GM18511 (cell line): ENCODE results near the gene MYO1E.
A peak's percentile ranks its signal among the peaks of the same experiment; 100 is the strongest.
"Not testable (repeated sequence)": the region's sequence is repeated elsewhere in the genome, so short reads cannot be mapped to it uniquely, and the experiment has no call there.

Source experiments
- ATAC-seq: cut with Tn5 transposase; IDR thresholded peaks from one replicate; pipeline ENCODE4 v1.9.1; 2021; ENCODE audit warnings: mild to moderate bottlenecking, moderate library complexity; ENCODE audit not compliant: unreplicated experiment

Gene MYO1E

DNA sequence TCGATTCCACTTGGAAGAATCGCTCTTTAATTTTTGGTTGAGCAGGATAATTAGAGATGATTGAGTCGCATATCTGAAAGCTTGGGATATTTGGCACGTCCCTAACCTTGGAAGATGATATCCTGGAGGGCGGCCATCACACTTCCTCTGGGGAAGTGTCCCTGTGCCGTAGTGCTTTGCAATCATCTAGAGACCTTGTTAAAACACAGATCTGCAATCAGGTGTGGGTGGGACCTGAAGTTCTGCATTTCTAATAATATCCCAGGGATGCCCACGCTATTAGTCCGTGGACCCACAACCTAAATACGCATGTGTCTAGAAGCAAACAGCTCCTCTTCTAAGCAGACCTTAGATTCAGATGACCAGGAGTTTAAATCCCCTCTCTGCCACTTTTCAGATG is 20.5 kb downstream of the MYO1E start:
- no peak for ATAC-seq

DNA sequence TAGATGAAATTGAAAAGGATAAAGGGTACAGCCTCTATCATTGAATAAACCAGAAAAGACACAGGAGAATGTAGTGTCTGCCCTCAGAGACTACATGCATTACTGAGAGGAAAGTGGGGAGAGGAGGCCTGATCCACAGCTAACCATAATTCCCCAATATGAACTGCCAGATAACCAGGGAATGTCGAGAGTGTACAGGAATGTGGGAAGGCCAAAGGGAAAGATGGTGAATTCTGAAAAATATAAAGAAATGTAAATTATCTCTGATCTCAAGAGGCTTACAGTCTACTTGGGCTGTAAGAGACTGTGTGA is 22.3 kb downstream of the MYO1E start:
- no peak for ATAC-seq

DNA sequence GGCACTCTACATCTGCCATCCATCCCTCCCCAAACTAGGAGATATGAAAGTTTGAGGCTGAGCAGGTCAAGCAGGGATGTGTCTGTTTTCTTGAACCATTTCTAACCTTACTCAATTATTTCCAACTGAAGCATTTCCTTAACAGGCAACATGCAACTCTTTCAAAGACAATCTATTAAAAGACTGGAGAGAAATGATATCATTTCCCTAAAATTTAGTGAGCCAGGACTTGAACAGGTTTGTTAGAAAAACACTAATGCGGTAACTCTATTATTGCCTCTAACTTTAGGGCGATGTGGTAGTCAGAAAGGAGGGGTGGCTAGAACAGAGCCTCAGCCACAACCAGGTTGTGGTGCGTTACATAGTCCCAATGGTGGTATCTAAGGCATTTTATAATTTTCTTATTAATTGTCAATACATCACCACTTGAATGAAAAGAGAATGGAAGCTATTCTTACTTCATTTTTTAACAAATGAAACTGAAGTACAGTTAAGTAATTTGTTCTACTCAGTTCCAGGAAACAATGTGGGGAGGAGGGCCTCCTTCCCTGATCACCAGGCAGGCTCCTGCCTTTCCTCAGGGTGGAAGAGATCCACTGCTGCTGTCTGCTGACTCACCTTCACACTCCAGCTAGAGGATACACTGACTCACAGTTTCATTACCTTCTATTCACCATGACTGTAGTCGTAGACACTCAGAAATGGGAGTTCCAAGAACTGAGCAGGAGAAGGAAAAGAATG is 22.8 kb downstream of the MYO1E start:
- no peak for ATAC-seq

DNA sequence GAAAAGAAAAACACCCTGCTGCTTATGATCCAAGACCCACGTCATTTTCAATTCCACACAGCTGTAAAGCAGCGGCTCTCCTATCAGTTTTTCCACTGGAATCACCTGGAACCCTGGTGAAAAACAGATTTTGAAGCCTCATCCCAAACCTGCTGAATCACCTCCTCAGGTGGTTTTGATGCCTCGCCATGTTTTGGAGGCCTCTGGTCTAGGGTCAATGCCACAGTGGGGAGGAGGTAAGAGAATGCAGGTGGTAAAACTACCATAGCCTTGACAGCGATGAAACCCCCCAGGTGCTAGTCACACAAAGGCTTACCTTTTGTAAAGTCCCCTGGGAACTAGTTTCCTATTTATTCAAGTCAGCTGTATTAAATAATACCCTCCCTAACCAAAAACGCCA is 24.8 kb downstream of the MYO1E start:
- no peak for ATAC-seq

DNA sequence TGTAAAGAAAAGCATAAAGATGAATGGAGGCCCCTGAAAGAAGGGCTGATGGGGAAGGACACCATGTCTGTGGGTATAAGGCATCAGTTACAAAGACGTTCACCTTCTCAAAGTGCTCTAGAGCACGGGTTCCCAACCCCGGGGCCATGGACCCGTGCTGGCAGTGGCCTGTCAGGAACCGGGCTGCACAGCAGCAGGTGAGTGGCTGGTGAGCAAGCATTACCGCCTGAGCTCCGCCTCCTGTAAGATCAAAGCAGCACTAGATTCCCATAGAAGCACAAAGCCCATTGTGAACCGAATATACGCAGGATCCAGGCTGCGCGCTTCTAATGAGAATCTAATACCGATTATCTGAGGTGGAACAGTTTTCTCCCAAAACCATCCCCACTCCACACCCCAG is 25.7 kb downstream of the MYO1E start:
- ATAC-seq, result no peak

DNA sequence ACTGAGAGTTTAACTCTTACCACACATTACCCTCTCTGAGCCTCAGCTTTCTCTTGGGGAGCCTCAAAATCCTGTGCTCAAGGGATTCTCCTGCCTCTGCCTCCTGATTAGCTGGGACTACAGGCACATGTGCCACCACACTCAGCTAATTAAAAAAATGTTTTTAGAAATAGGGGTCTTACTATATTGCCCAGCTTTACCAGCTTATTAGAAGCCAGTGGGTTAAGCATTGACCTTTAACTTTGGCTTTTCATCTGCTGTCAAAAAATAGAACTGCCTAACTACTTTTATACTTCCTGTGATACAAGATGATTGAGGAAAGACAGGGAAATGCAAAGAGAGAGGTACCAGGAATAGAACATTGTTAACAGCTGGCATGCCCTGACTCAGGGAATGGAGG is 27.3 kb downstream of the MYO1E start:
- ATAC-seq, result no peak

DNA sequence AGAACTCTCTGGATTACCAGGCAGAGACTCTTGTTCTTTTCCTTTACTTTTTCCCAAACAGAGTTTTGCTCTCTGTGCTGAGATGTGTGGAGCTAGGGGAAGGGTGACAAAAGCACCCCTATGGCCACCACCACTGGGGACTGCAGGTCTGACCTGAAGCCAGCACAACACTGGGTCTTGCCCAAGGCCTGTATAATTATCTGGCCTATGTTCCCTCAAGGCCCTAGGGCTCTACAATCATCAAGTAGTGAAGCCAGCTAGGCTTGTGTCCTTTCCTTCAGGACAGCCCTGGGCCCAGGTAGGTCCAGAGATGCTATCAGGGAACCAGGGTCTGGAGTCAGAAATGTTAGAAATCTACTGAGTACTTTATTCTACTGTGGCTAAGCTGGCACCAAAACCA is 28.4 kb downstream of the MYO1E start:
- no peak for ATAC-seq

DNA sequence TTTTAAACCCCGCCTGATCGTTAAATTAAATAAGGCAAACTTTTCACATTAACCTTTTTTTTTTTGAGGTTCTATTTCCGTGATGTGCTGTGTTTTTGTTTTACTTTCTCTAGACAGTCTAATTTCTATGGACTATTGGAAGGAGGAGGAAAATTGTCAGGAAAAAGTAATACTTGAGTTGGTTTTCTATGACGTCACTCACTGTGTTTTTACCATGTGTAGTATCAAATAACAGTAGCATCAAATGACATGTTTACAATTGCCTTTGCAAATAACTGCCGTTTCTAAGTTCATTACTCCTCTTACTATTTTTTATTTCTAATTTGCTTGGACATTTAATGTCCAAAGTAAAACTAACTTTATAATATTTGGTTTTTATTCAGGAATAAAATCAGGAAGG is 32.3 kb downstream of the MYO1E start:
- ATAC-seq, result no peak

DNA sequence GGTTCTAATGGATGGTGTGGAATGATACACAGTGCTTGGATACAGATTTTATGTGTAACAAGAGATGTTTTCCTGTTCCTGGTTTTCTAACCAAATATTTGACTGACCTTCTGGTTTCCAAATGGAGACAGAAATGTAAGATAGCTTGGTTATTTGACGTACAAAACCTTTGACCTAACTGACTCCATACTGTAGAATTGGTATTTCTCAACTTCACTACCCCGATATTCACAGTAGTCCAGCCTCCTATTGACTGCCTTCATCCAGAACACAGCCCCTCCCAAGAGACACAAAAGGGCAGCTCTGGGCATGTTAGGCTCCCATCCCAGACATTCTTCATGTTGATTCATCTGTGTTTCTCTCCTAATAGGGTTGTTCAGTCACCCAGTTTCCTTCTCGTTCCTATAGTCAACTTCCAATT is 33.4 kb downstream of the MYO1E start:
- no peak for ATAC-seq

DNA sequence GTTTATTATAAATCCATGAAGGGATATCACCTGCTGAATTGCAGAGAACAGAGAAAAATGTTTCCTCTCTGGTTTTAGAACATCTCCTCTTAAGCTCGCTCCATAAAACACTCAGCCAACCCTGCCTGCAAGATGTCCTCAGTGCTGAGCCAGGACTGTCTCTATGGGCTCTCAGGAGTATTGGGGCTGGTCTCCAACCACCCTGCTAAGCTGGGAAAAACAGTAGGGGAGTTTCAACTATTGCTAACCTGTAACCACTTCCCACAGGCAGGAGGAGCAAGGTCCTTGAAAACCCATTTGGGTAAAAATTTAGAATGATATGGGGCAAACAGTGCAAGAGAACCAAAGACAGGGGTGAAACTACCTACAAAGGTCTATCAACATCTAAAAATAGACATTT is 34.3 kb downstream of the MYO1E start:
- no peak for ATAC-seq

DNA sequence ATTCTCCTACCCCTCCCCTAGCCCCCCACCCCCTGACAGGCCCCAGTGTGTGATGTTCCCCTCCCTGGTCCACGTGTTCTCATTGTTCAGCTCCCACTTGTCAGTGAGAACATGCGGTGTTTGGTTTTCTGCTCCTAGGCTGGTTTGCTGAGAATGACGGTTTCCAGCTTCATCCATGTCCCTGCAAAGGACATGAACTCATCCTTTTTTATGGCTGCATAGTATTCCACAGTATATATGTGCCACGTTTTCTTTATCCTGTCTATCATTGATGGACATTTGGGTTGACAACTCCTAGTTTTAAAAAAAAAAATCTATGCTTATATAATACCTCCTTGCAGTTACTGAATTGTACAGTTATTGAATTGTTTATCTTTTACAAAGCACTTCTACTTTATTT is 35.9 kb downstream of the MYO1E start:
- not testable (repeated sequence) for ATAC-seq

DNA sequence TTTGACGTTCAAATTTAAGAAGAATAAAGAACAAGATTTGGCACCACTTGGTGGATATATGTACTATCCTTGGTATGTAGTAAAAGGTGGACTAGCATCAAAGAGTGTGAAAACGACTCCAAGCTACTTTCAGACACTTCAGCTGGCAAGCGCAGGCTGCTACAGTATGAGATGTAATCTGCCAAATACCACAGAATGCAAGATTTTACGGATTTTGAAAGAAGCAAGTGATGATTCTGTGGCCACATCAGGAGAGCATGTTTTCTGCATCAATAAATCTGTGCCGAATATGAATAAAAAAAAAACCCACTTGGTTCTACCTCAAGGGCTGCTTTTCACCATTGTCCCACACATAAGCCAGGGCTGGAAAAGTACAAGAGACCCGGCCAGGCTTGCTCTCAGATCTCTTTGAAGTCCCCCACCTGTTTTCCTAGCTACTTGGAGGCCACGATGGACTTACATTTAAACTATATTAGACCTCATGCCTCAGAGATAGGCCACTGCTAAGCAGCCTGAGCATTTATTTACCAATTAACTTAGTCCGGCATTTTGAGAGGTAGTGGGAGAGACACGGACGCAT is 37.4 kb downstream of the MYO1E start:
- no peak for ATAC-seq

DNA sequence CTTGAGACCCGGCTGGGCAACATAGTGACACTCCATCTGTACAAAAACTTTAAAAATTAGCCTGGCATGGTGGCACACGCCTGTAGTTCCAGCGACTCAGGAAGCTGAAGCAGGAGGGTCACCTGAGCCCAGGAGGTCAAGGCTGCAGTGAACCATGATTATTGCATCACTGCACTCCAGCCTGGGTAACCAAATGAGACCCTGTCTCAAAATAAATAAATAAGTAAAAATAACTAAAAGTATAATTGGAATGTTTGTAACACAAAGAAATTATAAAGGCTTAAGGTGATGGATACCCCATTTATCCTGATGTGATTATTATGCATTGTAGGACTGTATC is 38.6 kb downstream of the MYO1E start:
- no peak for ATAC-seq

DNA sequence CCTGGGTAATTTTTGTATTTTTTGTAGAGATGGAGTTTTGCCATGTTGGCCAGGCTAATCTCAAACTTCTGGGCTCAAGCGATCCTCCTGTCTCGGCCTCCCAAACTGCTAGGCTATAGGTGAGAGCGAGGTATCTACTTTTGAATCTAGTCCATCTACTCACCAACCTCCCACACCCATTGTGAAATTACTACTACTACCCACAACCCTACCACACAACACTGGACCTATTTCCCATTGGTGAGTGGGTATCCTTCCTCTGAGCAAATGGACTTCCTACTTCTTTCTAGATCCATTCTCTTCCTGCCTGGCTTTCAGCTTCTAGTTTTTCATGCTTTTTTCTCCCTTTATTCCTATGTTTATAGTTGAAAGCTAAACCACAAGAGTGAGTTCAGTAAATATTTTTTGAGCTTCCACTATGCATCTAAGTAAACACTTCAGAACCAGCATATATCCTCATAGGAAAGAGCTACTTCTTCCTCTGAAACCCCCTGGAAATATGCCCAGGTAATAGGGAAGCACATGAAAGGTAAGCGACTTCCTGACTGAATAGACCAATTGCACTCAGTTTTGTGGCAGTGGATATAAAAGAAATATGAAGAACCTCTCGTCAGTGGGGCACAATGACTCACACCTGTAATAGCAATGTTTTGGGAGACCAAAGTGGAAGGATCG is 39.1 kb downstream of the MYO1E start:
- no peak for ATAC-seq

DNA sequence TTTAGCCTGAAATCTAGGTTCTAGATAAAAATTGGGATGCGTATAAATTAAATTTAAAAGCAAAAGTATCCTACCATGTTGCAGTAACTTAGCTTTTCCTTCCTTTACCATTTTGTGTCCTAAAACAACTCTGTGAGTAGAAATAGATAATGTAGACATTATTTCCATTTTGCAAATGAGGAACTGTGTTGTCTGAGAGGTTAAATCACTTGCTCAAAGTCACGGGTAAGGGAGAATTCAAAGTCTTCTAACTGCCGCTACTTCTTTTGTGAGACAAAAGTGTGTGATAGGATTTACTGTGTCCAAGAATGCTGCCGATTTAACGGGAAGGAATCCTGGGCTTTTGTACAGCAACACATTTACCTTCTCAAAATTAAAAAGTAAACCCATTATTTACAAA is 40.7 kb downstream of the MYO1E start:
- no peak for ATAC-seq

DNA sequence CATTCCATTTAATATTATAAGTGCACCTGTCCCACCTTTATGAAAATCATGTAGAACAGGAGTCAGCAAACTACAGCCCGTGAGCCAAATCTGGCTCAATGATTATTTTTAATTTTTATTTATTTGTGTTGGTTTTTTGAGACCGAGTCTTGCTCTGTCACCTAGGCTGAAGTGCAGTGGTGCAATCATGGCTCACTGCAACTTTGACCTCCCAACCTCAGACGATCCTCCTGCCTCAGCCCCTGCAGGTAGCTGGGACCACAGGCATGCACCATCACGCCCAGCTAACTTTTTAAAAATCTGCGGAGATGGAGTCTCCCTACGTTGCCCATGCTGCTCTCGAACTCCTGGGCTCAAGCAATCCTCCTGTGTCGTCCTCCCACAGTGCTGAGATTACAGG is 42.0 kb downstream of the MYO1E start:
- ATAC-seq, result no peak

DNA sequence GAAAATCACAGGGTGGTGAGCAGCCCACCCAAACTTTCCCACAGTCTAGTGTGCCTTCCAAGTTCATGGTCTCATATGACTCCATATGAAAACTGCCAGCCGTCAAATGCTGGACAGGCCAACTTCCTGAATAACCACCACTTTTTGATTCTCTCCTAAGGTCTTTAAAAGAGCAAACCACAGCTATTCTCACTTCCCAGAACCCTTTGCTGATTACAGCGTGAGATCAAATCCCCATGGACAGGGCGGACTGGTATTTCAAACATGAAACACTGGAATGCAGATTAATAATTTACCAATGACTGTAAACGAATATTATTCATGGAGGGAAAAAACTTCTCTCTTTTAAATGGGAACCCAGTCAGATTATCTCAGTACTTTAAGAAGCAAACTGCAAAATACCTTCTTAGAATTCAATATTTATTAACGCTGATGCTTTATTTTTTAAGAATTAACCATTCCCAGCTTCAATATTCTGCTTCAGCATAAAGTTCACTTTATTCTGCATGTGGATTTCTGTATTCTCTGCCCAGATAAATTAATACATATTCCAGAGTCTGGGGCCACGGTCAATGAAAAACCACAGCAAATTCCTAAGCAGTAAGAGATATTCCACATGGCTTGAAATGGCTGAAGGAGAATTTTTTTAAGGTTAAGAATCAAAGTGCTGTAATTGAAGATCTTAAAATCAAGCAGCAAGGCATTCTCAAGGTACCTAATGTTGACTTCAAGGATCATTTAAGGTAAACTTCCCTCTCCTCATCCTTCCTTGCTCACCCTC is 42.9 kb downstream of the MYO1E start:
- ATAC-seq, result no peak

DNA sequence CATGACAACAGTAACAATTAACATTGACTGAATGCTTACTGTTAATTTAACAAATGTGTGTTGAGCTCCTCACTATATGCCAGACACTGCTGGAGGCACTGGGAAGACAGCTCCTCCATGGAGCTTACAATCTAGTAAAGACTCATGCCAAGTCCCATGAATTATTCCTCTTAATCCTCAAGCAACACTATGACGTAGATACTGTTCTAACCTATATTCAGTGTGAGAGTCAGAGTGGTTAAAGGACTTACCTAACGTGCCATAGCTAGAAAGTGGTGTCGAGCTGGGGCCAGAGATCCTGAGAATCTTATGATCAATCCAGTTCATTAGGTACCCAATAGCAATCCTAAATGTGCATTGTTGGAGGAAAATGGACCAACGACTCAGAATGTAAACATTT is 43.6 kb downstream of the MYO1E start:
- no peak for ATAC-seq

DNA sequence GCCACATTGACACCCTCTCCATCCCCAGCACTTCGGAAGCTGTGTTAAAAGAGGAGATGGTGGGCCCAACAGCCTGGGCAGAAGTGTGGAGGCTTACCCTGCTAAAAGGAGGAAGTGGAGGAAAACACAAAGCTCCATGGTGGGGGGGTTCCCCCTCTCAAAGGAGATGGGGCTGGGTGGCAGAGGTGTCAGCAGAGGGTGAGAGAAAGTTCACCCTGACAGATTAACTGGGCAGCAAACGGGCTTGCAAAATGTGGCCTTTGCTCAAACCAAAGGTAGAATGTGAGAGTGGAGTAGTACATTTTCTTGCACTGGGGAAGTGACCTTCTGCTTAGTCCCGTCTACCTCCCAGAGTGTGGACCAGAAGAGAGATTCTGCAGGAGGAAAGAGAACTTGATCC is 44.7 kb downstream of the MYO1E start:
- peak; percentile 86 for ATAC-seq

DNA sequence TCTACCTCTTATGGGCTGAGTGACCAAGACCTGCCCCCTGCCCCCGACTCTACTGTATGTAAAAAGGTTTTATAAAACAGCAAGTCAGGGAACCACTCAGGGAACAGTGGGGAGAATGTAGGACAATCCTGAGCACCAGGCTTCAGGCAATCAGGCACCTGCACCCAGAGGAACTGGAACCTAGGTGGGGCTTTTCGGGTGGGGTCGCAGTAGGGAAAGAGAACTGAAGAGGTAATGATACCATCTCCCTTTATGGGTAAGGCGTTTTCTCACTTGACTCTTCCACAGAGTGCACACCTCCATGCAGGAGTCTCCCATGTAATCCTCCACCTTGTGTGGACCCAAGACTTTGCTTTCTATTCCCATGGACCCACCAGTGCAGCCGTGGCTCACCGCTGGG is 45.8 kb downstream of the MYO1E start:
- no peak for ATAC-seq

DNA sequence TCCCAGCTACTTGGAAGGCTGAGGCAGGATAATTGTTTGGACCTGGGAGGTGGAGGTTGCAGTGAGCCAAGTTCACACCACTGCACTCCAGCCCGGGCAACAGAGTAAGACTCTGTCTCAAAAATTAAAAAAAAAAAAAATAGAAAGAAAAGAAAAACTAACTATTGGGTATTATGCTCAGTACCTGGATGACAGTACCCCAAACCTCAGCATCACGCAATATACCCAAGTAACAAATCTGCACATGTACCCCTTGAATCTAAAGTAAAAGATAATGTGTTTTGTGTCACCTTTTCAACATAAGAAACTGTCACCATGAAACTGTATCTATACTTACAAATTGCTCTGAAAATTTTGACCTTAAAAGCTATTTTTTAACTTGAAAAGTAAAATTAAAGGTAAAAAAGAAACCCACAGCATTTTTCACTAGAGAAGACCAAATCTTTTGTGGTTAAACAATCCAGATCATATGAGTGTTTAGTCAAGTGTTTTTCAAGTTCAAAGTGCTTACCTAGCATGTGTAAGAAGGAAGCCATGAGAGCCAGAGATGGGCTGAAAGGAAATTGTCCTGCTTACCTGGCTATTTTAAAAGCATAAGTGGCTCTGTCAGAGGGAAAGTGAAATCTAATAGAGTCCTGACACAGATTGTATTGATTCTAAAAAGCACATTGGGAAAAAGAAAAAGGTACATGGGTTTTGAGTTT is 50.5 kb downstream of the MYO1E start:
- ATAC-seq, result peak; percentile 51
